ENCODE results near the gene BLOC1S1. TPM values are rescaled to one million over a fixed set of nuclear protein-coding genes. Genes with fewer than 3 reads are reported as not detected.

Gene BLOC1S1
- total and polyA plus RNA-seq, 10 of the 15 experiments (the other 5 are each of a cell fraction or from before 2014, with no cell fraction given): 126 to 285 (median 166) TPM

- H3K4me3 ChIP-seq: no peak overlapping the region
- no peak overlapping the region for H3K4me2 ChIP-seq (ENCODE audit: control insufficient read depth, insufficient read depth)
- H3K27ac ChIP-seq (ENCODE audit: control insufficient read depth, insufficient read depth): no peak overlapping the region
- 19% methylated on average over 7 of the region's 7 CpGs for WGBS (ENCODE audit: insufficient coverage, insufficient replicate concordance, low lambda C conversion rate, missing lambda C conversion rate)
- intact Hi-C loops (cut with micrococcal nuclease; ENCODE audit: unreplicated experiment) (no loop called here), in situ Hi-C loops (cut with MboI) (no loop called here)
- ChIA-PET SMC1A (ENCODE audit: uncharacterized antibody, unreplicated experiment) (no interaction called here), POLR2A (no interaction called here), CTCF (no interaction called here), RAD21 (ENCODE audit: unreplicated experiment) (no interaction called here)
- H4K20me1 ChIP-seq (ENCODE audit: control insufficient read depth, insufficient read depth): no peaks in the 10 kb centered on the region
- no peaks in the 10 kb centered on the region for H3K4me1 ChIP-seq (ENCODE audit: control insufficient read depth, insufficient read depth, low read length)
- FAIRE-seq: no peak
- H2AFZ ChIP-seq (ENCODE audit: control insufficient read depth, low read depth, low read length): no peak overlapping the region
- BruUV-seq (replicated peaks): no TSS peak
- TF ChIP-seq PAX8 (IDR thresholded peaks at IDR 0.05) (no peak), KLF5 (IDR thresholded peaks at IDR 0.05; ENCODE audit: partially characterized antibody) (no peak), RBBP5 (conservative IDR thresholded peaks at IDR 0.05) (no peak), POLR2A (IDR thresholded peaks at IDR 0.05; ENCODE audit: low read depth, low read length) (no peak), MAX (IDR thresholded peaks at IDR 0.05; ENCODE audit: low read depth, low read length) (no peak), CBFB (IDR thresholded peaks at IDR 0.05; ENCODE audit: low read depth) (no peak), NR2C1 (IDR thresholded peaks at IDR 0.05) (no peak), NR2C2 (IDR thresholded peaks at IDR 0.05; ENCODE audit: borderline replicate concordance, control insufficient read depth, insufficient read length, low read depth) (no peak), EP300 (IDR thresholded peaks at IDR 0.05; ENCODE audit: borderline replicate concordance in 1 of 2, control insufficient read depth in 1 of 2, low read depth in 2 of 2, low read length in 2 of 2) (no peak), POLR2AphosphoS2 (IDR thresholded peaks at IDR 0.05; ENCODE audit: low read depth, low read length) (no peak)
- no peaks in the 10 kb centered on the region for H3K79me2 ChIP-seq (ENCODE audit: control insufficient read depth, insufficient read depth, low read length)
- no peaks in the 10 kb centered on the region for H3K36me3 ChIP-seq (ENCODE audit: control insufficient read depth in 2 of 2, insufficient read depth in 2 of 2, low read length in 1 of 2)
- H3K9ac ChIP-seq (ENCODE audit: control insufficient read depth, insufficient read depth, low read length): no peak overlapping the region
- H3K9me3 ChIP-seq (replicated peaks; ENCODE audit: control insufficient read depth, insufficient read depth, low read length): no peaks in the 10 kb centered on the region
- no peaks in the 10 kb centered on the region for H3K27me3 ChIP-seq (replicated peaks in 1 of 2; ENCODE audit: control insufficient read depth in 2 of 2, insufficient read depth in 2 of 2, low read length in 1 of 2)
- ATAC-seq: no peak
- no peak for DNase-seq (ENCODE audit: low read depth, low spot score)
These were observed 18.2 kb upstream of the BLOC1S1 start for GRCh38 chr12:55697686-55698085.

Measured in GM12878 (cell line).